ENCODE measurements around the gene ZFAND2A.
"Not testable (repeated sequence)": the region's sequence is repeated elsewhere in the genome, so short reads cannot be mapped to it uniquely, and the experiment has no call there.

The ZFAND2A gene

GRCh38 chr7:1150400-1151002 lies 9.5 kb downstream of the ZFAND2A start:
- no peak for DNase-seq (ENCODE audit: low read depth)

DNA sequence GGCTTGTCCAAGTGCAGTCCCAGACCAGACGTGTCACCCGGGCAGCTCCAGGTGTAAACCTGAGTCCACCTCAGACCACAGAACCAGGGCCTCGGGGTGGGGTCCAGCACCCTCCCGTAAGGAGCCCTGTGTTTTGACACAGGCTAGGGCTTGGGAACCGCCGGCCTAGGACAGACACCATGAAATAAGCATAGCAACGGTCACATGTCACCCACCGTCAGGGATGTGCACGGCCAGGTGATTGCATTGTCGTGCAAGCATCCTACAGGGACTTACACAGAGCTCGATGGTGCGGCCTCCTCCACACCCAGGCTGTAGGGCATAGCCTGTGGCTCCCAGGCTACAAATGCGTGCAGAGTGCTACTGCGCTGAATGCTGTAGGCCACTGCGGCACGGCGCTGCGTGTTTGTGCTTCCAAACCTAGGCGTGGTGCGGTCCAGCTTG lies 10.6 kb downstream of the ZFAND2A start:
- no peak for DNase-seq (ENCODE audit: low read depth)

- DNase-seq (ENCODE audit: low read depth), result not testable (repeated sequence)
Measured at GRCh38 chr7:1147873-1148272, 12.1 kb downstream of the ZFAND2A start.

GRCh38 chr7:1144269-1144771 lies 15.7 kb downstream of the ZFAND2A start:
- no peak for DNase-seq (ENCODE audit: low read depth)

DNA sequence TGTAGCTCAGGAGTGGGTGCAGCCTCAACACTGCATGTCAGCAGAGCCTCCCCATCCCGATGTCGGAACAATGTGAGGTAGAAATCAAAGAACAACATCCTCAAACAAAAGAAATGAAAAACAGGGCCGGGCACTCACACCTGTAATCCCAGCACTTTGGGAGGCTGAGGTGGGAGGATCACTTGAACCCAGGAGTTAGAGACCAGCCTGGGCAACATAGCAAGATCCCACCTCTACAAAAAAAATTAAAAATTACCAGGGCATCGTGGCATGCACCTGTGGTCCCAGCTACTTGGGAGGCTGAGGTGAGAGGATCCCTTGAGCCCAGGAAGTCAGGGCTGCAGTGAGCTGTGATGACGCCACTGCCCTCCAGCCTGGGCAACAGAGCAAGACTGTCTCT lies 17.0 kb downstream of the ZFAND2A start:
- not testable (repeated sequence) for DNase-seq (ENCODE audit: low read depth)

DNA sequence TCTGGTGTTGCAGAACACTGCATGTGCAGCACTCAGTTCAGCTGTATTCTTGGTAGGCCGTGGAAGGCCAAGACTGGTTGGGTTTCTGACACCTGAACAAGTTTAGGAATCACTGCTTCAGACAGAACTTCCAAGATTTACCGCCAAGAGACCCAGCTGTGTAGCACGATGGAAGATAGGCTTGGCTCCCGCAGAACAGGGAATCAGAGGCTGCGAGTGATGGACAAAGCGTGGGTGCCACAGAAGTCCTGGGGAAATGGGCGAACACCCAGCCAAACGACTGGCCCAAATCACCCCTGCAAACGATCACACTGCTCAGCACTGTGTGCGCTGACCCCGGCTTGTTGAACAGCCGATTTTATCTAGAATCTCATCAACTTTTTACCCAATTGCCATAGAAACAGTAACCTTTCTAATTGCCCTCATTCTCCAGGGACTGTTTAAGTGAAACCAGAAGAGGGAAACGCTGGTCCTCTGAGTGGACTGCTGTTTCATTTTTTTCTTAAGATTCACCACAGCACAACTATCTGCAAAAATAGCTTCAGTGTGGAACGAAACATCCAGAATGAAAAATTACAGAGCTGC lies 17.9 kb downstream of the ZFAND2A start:
- no peak for DNase-seq (ENCODE audit: low read depth)

DNA sequence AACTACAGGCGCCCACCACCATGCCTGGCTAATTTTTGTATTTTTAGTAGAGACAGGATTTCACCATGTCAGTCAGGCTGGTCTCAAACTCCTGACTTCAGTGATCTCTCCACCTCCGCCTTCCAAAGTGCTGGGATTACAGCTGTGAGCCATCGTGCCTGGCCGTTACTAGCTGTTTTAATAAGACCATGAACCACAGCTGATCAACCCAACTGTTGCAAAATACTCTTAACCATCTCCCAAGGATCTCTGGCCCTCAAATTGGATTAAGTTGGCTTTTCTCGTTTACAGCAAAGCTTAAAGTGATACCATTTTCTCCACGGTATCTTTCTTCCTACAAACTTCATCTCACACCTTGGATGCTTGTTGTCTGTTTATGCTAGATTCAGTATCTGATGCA lies 18.3 kb downstream of the ZFAND2A start:
- no peak for DNase-seq (ENCODE audit: low read depth)

DNA sequence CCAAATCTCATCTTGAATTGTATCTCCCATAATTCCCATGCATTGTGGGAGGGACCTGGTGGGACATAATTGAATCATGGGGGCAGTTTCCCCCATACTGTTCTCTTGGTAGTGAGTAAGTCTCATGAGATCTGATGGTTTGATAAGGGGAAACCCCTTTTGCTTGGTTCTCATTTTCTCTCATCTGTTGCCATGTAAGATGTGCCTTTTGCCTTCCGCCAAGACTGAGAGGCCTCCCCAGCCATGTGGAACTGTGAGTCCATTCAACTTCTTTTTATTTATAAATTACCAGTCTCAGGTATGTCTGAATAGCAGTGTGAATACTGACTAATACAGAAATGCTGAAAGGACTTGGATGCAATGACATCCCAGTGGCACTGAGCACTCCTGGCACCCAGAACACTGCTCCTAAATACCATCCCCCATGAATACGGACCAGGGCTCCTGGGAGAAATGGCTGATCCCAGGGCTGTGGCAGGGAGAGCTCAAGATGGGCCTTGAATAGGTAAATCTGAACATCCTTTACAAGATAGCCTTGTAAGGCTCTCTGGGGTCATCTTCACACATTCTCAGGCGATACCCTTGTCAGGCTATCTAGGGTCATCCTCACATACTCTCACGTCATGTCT lies 19.4 kb downstream of the ZFAND2A start:
- no peak for DNase-seq (ENCODE audit: low read depth)

GRCh38 chr7:1137517-1138167 lies 22.4 kb downstream of the ZFAND2A start:
- DNase-seq (ENCODE audit: low read depth), result no peak

DNA sequence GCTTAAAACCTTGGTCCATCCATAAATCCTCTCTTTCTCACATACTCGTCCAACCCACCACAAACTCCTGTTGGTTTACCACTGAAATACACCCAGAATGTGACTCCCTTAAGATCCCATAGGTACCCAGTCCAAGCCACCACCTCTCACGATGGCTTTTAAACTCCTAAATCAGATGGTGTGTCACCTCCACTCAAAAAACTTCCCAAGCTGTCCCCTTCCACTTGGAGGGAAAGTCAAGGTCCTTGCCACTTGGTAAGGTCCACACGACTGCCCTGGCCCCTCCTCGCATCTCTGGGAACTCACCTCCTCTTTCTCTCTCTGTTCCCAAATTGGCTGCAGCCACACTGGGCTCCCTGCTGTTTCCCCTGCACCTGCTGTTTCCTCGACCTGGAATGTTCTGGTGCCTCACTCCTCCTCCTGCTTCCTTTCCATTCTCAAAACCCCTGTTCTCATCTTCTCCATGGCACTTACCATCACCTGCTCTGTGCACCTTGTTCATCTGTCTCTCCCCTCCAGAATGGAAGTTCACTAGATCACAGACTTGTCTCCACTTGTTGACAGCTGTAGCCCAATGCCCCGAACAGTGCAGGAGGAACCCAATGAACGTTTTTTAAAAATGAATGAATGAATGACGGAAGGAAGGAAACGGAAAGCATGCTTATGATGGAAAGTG lies 23.0 kb downstream of the ZFAND2A start:
- no peak for DNase-seq (ENCODE audit: low read depth)

- DNase-seq (ENCODE audit: low read depth), result no peak
Measured at GRCh38 chr7:1134951-1135350, 25.0 kb downstream of the ZFAND2A start.

GRCh38 chr7:1131471-1132265 lies 28.3 kb downstream of the ZFAND2A start:
- no peak for DNase-seq (ENCODE audit: low read depth)

DNA sequence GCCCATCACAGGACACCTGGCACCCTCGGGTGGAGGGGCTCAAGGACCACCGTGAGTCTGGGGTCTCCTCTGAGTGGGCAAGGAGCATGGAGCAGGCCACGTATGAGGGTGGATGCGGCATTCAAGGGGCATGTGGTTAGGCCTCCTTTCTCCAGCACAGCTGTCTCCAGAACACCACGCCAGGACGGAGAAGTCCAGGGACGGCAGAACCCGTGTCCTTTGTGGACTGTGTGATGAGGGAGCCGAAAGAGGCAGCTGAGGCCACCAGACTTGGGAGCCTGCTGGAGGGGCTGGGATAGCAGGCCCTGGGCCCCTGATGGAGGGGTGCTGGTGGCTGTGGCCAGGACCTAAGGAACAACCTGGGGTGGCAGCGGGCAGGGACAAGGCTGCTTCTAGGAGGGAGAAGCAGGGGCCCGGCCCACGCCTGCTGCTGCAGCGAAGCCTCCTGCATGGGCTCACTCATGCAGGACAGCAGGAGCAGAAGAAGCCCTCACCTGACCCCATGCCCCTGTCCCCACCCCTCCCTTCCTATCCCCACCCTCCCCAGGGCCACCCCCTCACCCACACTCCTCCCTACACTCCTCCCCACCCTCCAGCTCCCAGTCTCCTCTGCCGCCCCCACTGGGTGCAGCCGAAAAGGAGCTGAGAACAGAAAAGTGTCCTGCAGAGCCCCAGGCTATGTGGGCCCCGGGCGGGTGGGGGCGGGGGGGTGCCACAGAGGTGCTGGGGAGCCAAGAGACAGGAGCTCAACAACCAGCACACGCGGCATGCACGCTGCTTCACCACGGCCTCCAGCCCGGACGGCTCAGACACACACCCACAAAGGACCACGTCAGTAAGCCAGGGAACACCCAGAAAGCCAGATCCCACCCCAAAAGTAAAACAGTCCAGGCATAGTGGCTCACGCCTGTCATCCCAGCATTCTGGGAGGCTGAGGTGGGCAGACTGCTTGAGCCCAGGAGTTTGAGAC lies 29.7 kb downstream of the ZFAND2A start:
- no peak for DNase-seq (ENCODE audit: low read depth)

GRCh38 chr7:1129431-1129830 lies 30.6 kb downstream of the ZFAND2A start:
- DNase-seq (ENCODE audit: low read depth), result no peak

- DNase-seq (ENCODE audit: low read depth), result no peak
Measured at GRCh38 chr7:1127001-1127400, 33.0 kb downstream of the ZFAND2A start.

GRCh38 chr7:1125603-1125969 lies 34.4 kb downstream of the ZFAND2A start:
- no peak for DNase-seq (ENCODE audit: low read depth)

DNA sequence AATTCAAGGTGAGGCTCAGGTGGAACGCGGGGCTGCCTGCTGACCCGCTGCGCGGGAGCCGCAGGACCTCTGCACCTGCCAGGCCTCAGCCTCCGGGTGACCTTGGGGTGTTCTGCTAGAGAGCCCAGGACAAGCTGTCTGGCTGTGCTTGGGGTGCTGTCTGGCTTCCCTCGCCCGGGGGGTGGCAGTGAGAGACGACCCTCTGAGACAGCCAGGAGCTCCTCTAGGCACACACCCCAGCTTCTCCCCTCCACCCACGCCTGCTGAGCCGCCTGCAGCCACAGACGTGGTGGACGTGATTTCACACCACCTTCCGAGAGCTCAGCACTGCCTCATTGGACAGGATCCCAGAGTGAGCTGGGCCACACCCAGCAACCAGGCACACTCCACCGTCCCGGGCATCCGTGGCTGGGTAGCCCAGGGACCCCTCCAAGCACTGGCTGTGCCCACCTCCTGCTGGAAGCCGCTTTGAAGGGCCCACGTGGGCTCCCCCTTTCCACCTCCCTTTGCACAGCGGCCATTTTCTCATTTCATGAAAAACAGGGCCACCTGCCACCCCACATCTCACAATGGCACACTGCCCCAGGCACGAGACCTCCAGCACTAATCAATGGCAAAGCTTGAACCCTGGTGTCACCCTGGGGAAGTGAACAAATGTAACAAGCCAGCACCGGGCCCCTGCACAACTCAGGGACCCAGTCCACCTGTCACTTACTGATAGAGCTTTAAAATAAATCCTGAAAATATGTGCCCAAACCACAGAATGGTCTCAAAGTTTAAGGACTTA lies 35.0 kb downstream of the ZFAND2A start:
- DNase-seq (ENCODE audit: low read depth), result no peak

DNA sequence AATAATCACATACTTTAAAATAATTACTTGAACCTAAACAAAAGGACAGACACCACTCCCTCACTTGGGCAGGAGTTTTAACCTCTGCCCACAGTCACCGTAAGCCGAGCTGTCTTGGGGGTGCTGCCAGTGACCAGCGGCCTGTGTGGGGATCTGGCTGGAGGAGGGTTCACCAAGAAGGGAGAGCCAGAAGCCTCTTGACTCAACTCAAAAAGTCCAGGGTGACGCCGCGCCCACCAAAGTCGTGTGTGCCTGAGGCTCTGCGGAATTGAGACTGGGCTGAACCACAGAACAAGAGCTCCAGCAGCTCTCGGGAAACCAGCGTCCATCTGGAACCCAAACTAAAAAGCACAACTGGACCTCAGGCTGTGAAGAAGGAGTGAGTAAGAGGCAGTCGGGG lies 35.8 kb downstream of the ZFAND2A start:
- DNase-seq (ENCODE audit: low read depth), result no peak

GRCh38 chr7:1123715-1124114 lies 36.3 kb downstream of the ZFAND2A start:
- DNase-seq (ENCODE audit: low read depth), result no peak

All from GM04503 (cell line).